MM.1S (cell line): Measurements from ENCODE around the gene OTUD4.
"Not testable (repeated sequence)": the region's sequence is repeated elsewhere in the genome, so short reads cannot be mapped to it uniquely, and the experiment has no call there.

Source experiments
- DNase-seq: peaks from one replicate; pipeline ENCODE4 v3.0.0-alpha.2; 2015
- H2AFZ ChIP-seq: fragments of 300-600 bp; sonication (generic); 2 replicates; pipeline ENCODE4 v1.6.0; 2016; ENCODE audit warnings: antibody characterized with exemption, low read length
- H3F3A ChIP-seq: fragments of 300-600 bp; sonication (generic); 2 replicates; pipeline ENCODE4 v1.6.1; 2016; ENCODE audit warnings: mild to moderate bottlenecking, antibody characterized with exemption, low read length, moderate library complexity, mixed read lengths; ENCODE audit not compliant: insufficient read depth
- H3K27ac ChIP-seq: fragments of 300-600 bp; sonication (generic); 2 replicates; pipeline ENCODE4 v1.5.1; 2016; ENCODE audit warnings: mild to moderate bottlenecking, low read length
- H3K27me3 ChIP-seq: fragments of 300-600 bp; sonication (generic); replicated peaks from 2 replicates; pipeline ENCODE4 v1.6.0; 2016; ENCODE audit warnings: low read length; ENCODE audit not compliant: insufficient read depth
- H3K36me3 ChIP-seq: fragments of 300-600 bp; sonication (generic); replicated peaks from 2 replicates; pipeline ENCODE4 v1.6.1; 2016; ENCODE audit warnings: mild to moderate bottlenecking, low read length, mixed read lengths; ENCODE audit not compliant: insufficient read depth
- H3K4me1 ChIP-seq: fragments of 300-600 bp; sonication (generic); 2 replicates; pipeline ENCODE4 v1.6.1; 2016; ENCODE audit warnings: low read length, mixed read lengths
- H3K4me2 ChIP-seq: fragments of 300-600 bp; sonication (generic); 2 replicates; pipeline ENCODE4 v1.6.0; 2016; ENCODE audit warnings: low read depth, low read length
- H3K4me3 ChIP-seq: fragments of 300-600 bp; sonication (generic); 2 replicates; pipeline ENCODE4 v1.5.1; 2016; ENCODE audit warnings: low read length, mixed read lengths
- H3K79me2 ChIP-seq: fragments of 300-600 bp; sonication (generic); 2 replicates; pipeline ENCODE4 v1.6.1; 2016; ENCODE audit warnings: mixed run types, low read length, mixed read lengths
- H3K9ac ChIP-seq: fragments of 300-600 bp; sonication (generic); 2 replicates; pipeline ENCODE4 v1.6.1; 2016; ENCODE audit warnings: low read length, mixed read lengths
- H3K9me2 ChIP-seq: fragments of 300-600 bp; sonication (generic); replicated peaks from 2 replicates; pipeline ENCODE4 v1.6.1; 2016; ENCODE audit warnings: mild to moderate bottlenecking, low read length, mixed read lengths; ENCODE audit not compliant: insufficient read depth
- H3K9me3 ChIP-seq: fragments of 300-600 bp; sonication (generic); replicated peaks from 2 replicates; pipeline ENCODE4 v1.6.1; 2016; ENCODE audit warnings: mild to moderate bottlenecking, low read length, mixed read lengths; ENCODE audit not compliant: insufficient read depth
- H4K20me1 ChIP-seq: fragments of 300-600 bp; sonication (generic); 2 replicates; pipeline ENCODE4 v1.6.1; 2016; ENCODE audit warnings: mild to moderate bottlenecking, low read length, moderate library complexity, mixed read lengths; ENCODE audit not compliant: insufficient read depth
- CTCF ChIP-seq: fragments of 300-600 bp; sonication (generic); IDR thresholded peaks from 2 replicates; pipeline ENCODE4 v1.5.1; 2016; ENCODE audit warnings: antibody characterized with exemption, low read length, mixed read lengths
- EZH2 ChIP-seq: fragments of 300-600 bp; sonication (generic); optimal IDR thresholded peaks from 2 replicates; pipeline ENCODE3; 2017; ENCODE audit warnings: low read depth, mild to moderate bottlenecking, antibody characterized with exemption, low read length, mixed read lengths
- EZH2phosphoT487 ChIP-seq: fragments of 300-600 bp; sonication (generic); IDR thresholded peaks from 2 replicates; pipeline ENCODE4 v1.6.1; 2018; ENCODE audit warnings: antibody characterized with exemption, low read length

The OTUD4 gene

GRCh38 chr4:145180298-145181090 lies at the start of gene OTUD4:
Gene OTUD4 (minus strand): TSS chr4:145180589. CDS start chr4:145179973, 616 bp downstream.
- H3K9ac ChIP-seq: peak within 1 kb of the TSS; percentile 89
- peak within 1 kb of the TSS; percentile 74 for H2AFZ ChIP-seq
- DNase-seq: peak; percentile 97
- H3K4me3 ChIP-seq: peak within 1 kb of the TSS; percentile 81
- peaks cover 40% of the 10 kb centered on the region for H3K79me2 ChIP-seq
- peaks cover 31% of the 10 kb centered on the region for H3K4me1 ChIP-seq
- TF ChIP-seq CTCF (peak; percentile 17), EZH2 (no peak)
- H3K27ac ChIP-seq: peak within 1 kb of the TSS; percentile 93
- H3K4me2 ChIP-seq: peak within 1 kb of the TSS; percentile 95
- no peaks in the 10 kb centered on the region for H3K36me3 ChIP-seq
- H3K27me3 ChIP-seq: no peaks in the 10 kb centered on the region
- no peaks in the 10 kb centered on the region for H3K9me3 ChIP-seq
- no peaks in the 10 kb centered on the region for H3K9me2 ChIP-seq
- peaks cover 24% of the 10 kb centered on the region for H3F3A ChIP-seq
- H4K20me1 ChIP-seq: no peaks in the 10 kb centered on the region

- not testable (repeated sequence) for H3K79me2 ChIP-seq
These were observed 42.8 kb upstream of the OTUD4 start for GRCh38 chr4:145223228-145223627.

GRCh38 chr4:145221529-145221928 lies 41.1 kb upstream of the OTUD4 start:
- not testable (repeated sequence) for H3K9ac ChIP-seq, H3K9me2 ChIP-seq, H3K36me3 ChIP-seq, H2AFZ ChIP-seq, H3K27me3 ChIP-seq, H3F3A ChIP-seq, H3K4me2 ChIP-seq, H3K9me3 ChIP-seq, H3K79me2 ChIP-seq, H3K27ac ChIP-seq, H3K4me3 ChIP-seq, H4K20me1 ChIP-seq
- peaks cover 14% of the 10 kb centered on the region; the same call in 1 of the 2 replicates for H3K4me1 ChIP-seq
- peak; percentile 51 for DNase-seq

More at GRCh38 chr4:145223228-145223627, 42.8 kb upstream of the OTUD4 start:
- not testable (repeated sequence) for H3F3A ChIP-seq, H2AFZ ChIP-seq, H3K4me3 ChIP-seq, H3K9ac ChIP-seq, H4K20me1 ChIP-seq, DNase-seq, H3K36me3 ChIP-seq, H3K4me2 ChIP-seq, H3K27me3 ChIP-seq, H3K9me2 ChIP-seq, H3K9me3 ChIP-seq, H3K27ac ChIP-seq
- H3K4me1 ChIP-seq: peaks cover 14% of the 10 kb centered on the region; the same call in 1 of the 2 replicates

- Histone ChIP-seq H3F3A (no peaks in the 10 kb centered on the region), H3K27ac (no peak overlapping the region), H3K79me2 (no peaks in the 10 kb centered on the region), H3K9ac (no peak overlapping the region), H3K4me1 (peaks cover 14% of the 10 kb centered on the region; the same call in 1 of the 2 replicates), H4K20me1 (no peaks in the 10 kb centered on the region), H3K9me2 (no peaks in the 10 kb centered on the region), H2AFZ (no peak overlapping the region), H3K4me2 (no peak overlapping the region), H3K4me3 (no peak overlapping the region), H3K9me3 (no peaks in the 10 kb centered on the region), H3K36me3 (no peaks in the 10 kb centered on the region), H3K27me3 (no peaks in the 10 kb centered on the region)
- TF ChIP-seq EZH2phosphoT487: no peak
- TF ChIP-seq CTCF: no peak
- no peak for TF ChIP-seq EZH2
- no peak for DNase-seq
These were observed 38.7 kb upstream of the OTUD4 start for GRCh38 chr4:145219090-145219489.
